Measurements from ENCODE around the gene RPH3AL. TPM values are rescaled to one million over a fixed set of nuclear protein-coding genes. Genes with fewer than 3 reads are reported as not detected.

The RPH3AL gene
- total and polyA plus RNA-seq, 4 donors: 1.6 to 18.1 (median 8.0) TPM

DNA sequence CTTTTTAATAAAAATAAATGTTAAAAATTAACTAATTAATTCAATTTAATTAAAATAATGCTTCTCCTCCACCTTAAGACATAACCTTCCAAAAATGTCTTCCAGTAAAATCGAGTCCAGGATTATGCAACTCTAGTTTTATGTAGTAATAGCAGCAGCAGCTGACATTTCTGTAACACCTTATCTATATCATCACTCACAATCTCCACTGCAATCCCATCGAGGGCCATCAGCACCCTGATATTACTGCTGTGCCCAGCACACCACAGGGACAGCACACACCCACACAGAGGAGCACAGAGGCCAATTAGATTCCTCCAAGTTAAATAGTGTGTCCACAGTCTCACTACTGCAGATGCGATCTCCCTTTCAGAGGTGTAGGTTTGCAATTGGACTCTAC is 2.9 kb downstream of the RPH3AL start:
- DNase-seq (no peak), ATAC-seq (ENCODE audit: low FRiP score) (no peak)
- H3K27me3 ChIP-seq (ENCODE audit: control insufficient read depth in 1 of 2, insufficient read depth in 2 of 2, low read length in 1 of 2): no peaks in the 10 kb centered on the region
- no peak overlapping the region for H3K4me3 ChIP-seq (ENCODE audit: low read length in 2 of 2)
- no peak overlapping the region for H3K27ac ChIP-seq (ENCODE audit: low read depth in 1 of 2, low read length in 2 of 2)
- H3K9me3 ChIP-seq (ENCODE audit: control insufficient read depth, low read length): no peaks in the 10 kb centered on the region
- intact Hi-C loops (cut with DNase I): no loop called here
- H3K36me3 ChIP-seq (ENCODE audit: control insufficient read depth in 1 of 2, insufficient read depth in 2 of 2, low read length in 1 of 2): no peaks in the 10 kb centered on the region
- 77 to 80% methylated on average over 3 of the region's 3 CpGs for WGBS, 2 donors
- H3K4me1 ChIP-seq (ENCODE audit: control insufficient read depth in 1 of 2, insufficient read depth in 2 of 2, low read length in 2 of 2): no peaks in the 10 kb centered on the region

GRCh38 chr17:348692-349425 is 3.7 kb downstream of the RPH3AL start:
- DNase-seq (peak in 1 of 2 donors; percentile 61), ATAC-seq (ENCODE audit: low FRiP score) (no peak)
- no peak overlapping the region for H3K27ac ChIP-seq (ENCODE audit: low read depth in 1 of 2, low read length in 2 of 2)
- H3K9me3 ChIP-seq (ENCODE audit: control insufficient read depth, low read length): no peaks in the 10 kb centered on the region
- H3K36me3 ChIP-seq (ENCODE audit: control insufficient read depth in 1 of 2, insufficient read depth in 2 of 2, low read length in 1 of 2): no peaks in the 10 kb centered on the region
- H3K4me3 ChIP-seq (ENCODE audit: low read length in 2 of 2): no peak overlapping the region
- intact Hi-C loops (cut with DNase I): no loop called here
- H3K27me3 ChIP-seq (ENCODE audit: control insufficient read depth in 1 of 2, insufficient read depth in 2 of 2, low read length in 1 of 2): no peaks in the 10 kb centered on the region
- no peaks in the 10 kb centered on the region for H3K4me1 ChIP-seq (ENCODE audit: control insufficient read depth in 1 of 2, insufficient read depth in 2 of 2, low read length in 2 of 2)
- 64 to 78% methylated on average over 12 of the region's 12 CpGs for WGBS, 2 donors

- Histone ChIP-seq H3K9me3 (ENCODE audit: control insufficient read depth, low read length) (no peaks in the 10 kb centered on the region), H3K27me3 (ENCODE audit: control insufficient read depth in 1 of 2, insufficient read depth in 2 of 2, low read length in 1 of 2) (no peaks in the 10 kb centered on the region), H3K27ac (ENCODE audit: low read depth in 1 of 2, low read length in 2 of 2) (no peak overlapping the region), H3K4me1 (ENCODE audit: control insufficient read depth in 1 of 2, insufficient read depth in 2 of 2, low read length in 2 of 2) (no peaks in the 10 kb centered on the region), H3K4me3 (ENCODE audit: low read length in 2 of 2) (no peak overlapping the region), H3K36me3 (ENCODE audit: control insufficient read depth in 1 of 2, insufficient read depth in 2 of 2, low read length in 1 of 2) (no peaks in the 10 kb centered on the region)
- intact Hi-C loops (cut with DNase I): no loop called here
- 50 to 56% methylated on average over 2 of the region's 2 CpGs for WGBS, 2 donors
- DNase-seq: no peak
- no peak for ATAC-seq (ENCODE audit: low FRiP score)
These were observed 4.6 kb downstream of the RPH3AL start for GRCh38 chr17:348012-348411.

DNA sequence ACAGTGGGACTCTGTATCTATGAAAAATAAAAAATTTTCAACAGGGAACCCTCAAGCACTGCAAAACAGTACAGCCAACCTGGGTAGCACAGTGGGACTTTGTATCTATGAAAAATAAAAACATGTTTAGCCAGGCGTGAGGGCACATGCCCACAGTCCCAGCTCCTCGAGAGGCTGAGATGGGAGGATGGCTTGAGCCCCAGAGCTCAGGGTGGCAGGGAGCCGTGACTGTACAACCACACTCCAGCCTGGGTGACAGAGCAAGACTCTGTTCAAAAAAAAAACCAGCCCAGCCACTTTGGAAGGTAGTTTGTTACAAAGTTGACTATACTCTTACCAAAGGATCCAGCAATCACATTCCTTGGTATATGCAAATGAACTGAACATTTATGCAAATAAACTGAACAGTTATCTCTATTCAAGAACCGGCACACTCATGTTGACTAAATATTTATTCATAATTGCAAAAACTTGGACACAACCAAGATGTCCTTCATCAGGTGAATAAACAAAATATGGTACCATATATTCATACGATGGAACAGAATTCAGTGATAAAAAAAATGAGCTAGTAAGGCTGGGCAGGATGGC is 5.2 kb downstream of the RPH3AL start:
- no peaks in the 10 kb centered on the region for H3K4me1 ChIP-seq (ENCODE audit: control insufficient read depth in 1 of 2, insufficient read depth in 2 of 2, low read length in 2 of 2)
- H3K36me3 ChIP-seq (ENCODE audit: control insufficient read depth in 1 of 2, insufficient read depth in 2 of 2, low read length in 1 of 2): no peaks in the 10 kb centered on the region
- no peak for ATAC-seq (ENCODE audit: low FRiP score)
- peak; percentile 10 to 17 for DNase-seq
- WGBS, 2 donors: 74 to 80% methylated on average over 5 of the region's 5 CpGs
- no peaks in the 10 kb centered on the region for H3K27me3 ChIP-seq (ENCODE audit: control insufficient read depth in 1 of 2, insufficient read depth in 2 of 2, low read length in 1 of 2)
- no peak overlapping the region for H3K4me3 ChIP-seq (ENCODE audit: low read length in 2 of 2)
- H3K27ac ChIP-seq (ENCODE audit: low read depth in 1 of 2, low read length in 2 of 2): no peak overlapping the region
- H3K9me3 ChIP-seq (ENCODE audit: control insufficient read depth, low read length): no peaks in the 10 kb centered on the region
- intact Hi-C loops (cut with DNase I): no loop called here

GRCh38 chr17:345992-346785 is 6.4 kb downstream of the RPH3AL start:
- Histone ChIP-seq H3K4me1 (ENCODE audit: control insufficient read depth in 1 of 2, insufficient read depth in 2 of 2, low read length in 2 of 2) (no peaks in the 10 kb centered on the region), H3K36me3 (ENCODE audit: control insufficient read depth in 1 of 2, insufficient read depth in 2 of 2, low read length in 1 of 2) (no peaks in the 10 kb centered on the region), H3K27me3 (ENCODE audit: control insufficient read depth in 1 of 2, insufficient read depth in 2 of 2, low read length in 1 of 2) (no peaks in the 10 kb centered on the region), H3K9me3 (ENCODE audit: control insufficient read depth, low read length) (no peaks in the 10 kb centered on the region), H3K27ac (ENCODE audit: low read depth in 1 of 2, low read length in 2 of 2) (no peak overlapping the region), H3K4me3 (ENCODE audit: low read length in 2 of 2) (no peak overlapping the region)
- no peak for ATAC-seq (ENCODE audit: low FRiP score)
- DNase-seq: peak in 1 of 2 donors; percentile 15
- intact Hi-C loops (cut with DNase I): no loop called here
- 58 to 67% methylated on average over 12 of the region's 12 CpGs for WGBS, 2 donors

GRCh38 chr17:345261-345660 is 7.3 kb downstream of the RPH3AL start:
- H3K27ac ChIP-seq (ENCODE audit: low read depth in 1 of 2, low read length in 2 of 2): no peak overlapping the region
- intact Hi-C loops (cut with DNase I): no loop called here
- H3K4me1 ChIP-seq (ENCODE audit: control insufficient read depth in 1 of 2, insufficient read depth in 2 of 2, low read length in 2 of 2): no peaks in the 10 kb centered on the region
- ATAC-seq (ENCODE audit: low FRiP score): no peak
- no peak overlapping the region for H3K4me3 ChIP-seq (ENCODE audit: low read length in 2 of 2)
- peak in 1 of 2 donors; percentile 15 for DNase-seq
- H3K36me3 ChIP-seq (ENCODE audit: control insufficient read depth in 1 of 2, insufficient read depth in 2 of 2, low read length in 1 of 2): no peaks in the 10 kb centered on the region
- H3K27me3 ChIP-seq (ENCODE audit: control insufficient read depth in 1 of 2, insufficient read depth in 2 of 2, low read length in 1 of 2): no peaks in the 10 kb centered on the region
- H3K9me3 ChIP-seq (ENCODE audit: control insufficient read depth, low read length): no peaks in the 10 kb centered on the region
- 71 to 87% methylated on average over 5 of the region's 5 CpGs for WGBS, 2 donors

DNA sequence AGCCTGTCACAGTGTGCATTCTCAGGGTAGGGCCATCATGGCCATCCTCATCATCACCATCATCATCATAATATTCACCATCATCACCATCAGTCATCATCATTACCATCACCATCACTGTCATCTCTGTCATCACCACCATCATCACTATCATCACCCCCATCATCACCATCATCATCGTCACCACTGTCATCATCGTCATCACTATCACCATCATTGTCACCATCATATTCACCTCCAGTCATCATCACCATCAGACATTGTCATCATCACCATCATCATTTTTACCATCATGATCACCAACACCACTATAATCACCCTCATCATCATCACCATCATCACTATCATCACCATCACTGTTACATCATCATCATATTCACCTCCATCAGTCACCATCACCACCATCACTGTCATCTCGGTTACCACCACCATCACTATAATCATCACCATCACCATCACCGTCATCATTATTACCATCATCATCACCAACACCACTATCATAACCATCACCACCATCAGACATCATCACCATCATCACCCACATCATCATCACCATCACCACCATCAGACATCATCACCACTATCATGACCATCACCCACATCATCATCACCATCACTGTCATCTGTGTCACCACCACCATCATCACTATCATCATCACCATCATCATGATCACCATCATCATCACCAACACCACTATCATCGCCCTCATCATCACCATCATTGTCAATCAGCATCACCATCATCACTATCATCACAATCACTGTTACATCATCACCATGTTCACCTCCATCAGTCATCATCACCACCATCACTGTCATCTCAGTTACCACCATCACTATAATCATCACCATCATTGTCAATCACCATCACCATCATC is 8.5 kb downstream of the RPH3AL start:
- Histone ChIP-seq H3K27me3 (ENCODE audit: control insufficient read depth in 1 of 2, insufficient read depth in 2 of 2, low read length in 1 of 2) (no peaks in the 10 kb centered on the region), H3K4me1 (ENCODE audit: control insufficient read depth in 1 of 2, insufficient read depth in 2 of 2, low read length in 2 of 2) (no peaks in the 10 kb centered on the region), H3K4me3 (ENCODE audit: low read length in 2 of 2) (no peak overlapping the region), H3K36me3 (ENCODE audit: control insufficient read depth in 1 of 2, insufficient read depth in 2 of 2, low read length in 1 of 2) (no peaks in the 10 kb centered on the region), H3K27ac (ENCODE audit: low read depth in 1 of 2, low read length in 2 of 2) (no peak overlapping the region), H3K9me3 (ENCODE audit: control insufficient read depth, low read length) (no peaks in the 10 kb centered on the region)
- WGBS, 2 donors: 97 to 98% methylated on average over 5 of the region's 5 CpGs
- ATAC-seq (ENCODE audit: low FRiP score) (no peak), DNase-seq (no peak)
- intact Hi-C loops (cut with DNase I): no loop called here

DNA sequence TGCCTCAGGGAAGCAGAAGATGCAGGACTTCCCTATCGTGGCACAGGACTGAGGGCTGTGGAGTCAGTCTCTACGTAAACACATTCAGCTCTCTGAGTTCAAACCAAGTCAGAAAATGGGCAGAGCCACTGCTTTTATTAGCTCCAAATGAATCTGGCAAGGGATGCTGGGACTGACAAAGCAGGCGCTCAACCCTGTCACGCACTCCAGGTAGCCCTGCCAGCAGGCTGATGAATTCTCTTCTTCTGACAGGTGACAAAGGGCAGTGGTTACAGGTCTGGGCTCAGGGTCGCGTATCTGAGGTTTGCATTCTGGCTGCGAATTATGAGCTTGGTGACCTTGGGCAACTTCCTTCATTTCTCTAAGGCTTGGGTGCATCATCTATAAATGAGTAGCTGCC is 9.4 kb downstream of the RPH3AL start:
- no peaks in the 10 kb centered on the region for H3K9me3 ChIP-seq (ENCODE audit: control insufficient read depth, low read length)
- no peak overlapping the region for H3K27ac ChIP-seq (ENCODE audit: low read depth in 1 of 2, low read length in 2 of 2)
- 58 to 71% methylated on average over 7 of the region's 7 CpGs for WGBS, 2 donors
- H3K27me3 ChIP-seq (ENCODE audit: control insufficient read depth in 1 of 2, insufficient read depth in 2 of 2, low read length in 1 of 2): no peaks in the 10 kb centered on the region
- no peaks in the 10 kb centered on the region for H3K4me1 ChIP-seq (ENCODE audit: control insufficient read depth in 1 of 2, insufficient read depth in 2 of 2, low read length in 2 of 2)
- intact Hi-C loops (cut with DNase I): no loop called here
- DNase-seq (peak in 1 of 2 donors; percentile 21), ATAC-seq (ENCODE audit: low FRiP score) (no peak)
- H3K36me3 ChIP-seq (ENCODE audit: control insufficient read depth in 1 of 2, insufficient read depth in 2 of 2, low read length in 1 of 2): no peaks in the 10 kb centered on the region
- H3K4me3 ChIP-seq (ENCODE audit: low read length in 2 of 2): no peak overlapping the region

Measured in aorta (tissue), 5 donors.